ENCODE measurements around the gene ZAR1L. TPM values are rescaled to one million over a fixed set of nuclear protein-coding genes. Genes with fewer than 3 reads are reported as not detected.
A peak's percentile ranks its signal among the peaks of the same experiment; 100 is the strongest.

ZAR1L gene
- total and polyA plus RNA-seq, 9 of the 15 experiments (the other 6 are each of a cell fraction or from before 2014, with no cell fraction given), result not detected

DNA sequence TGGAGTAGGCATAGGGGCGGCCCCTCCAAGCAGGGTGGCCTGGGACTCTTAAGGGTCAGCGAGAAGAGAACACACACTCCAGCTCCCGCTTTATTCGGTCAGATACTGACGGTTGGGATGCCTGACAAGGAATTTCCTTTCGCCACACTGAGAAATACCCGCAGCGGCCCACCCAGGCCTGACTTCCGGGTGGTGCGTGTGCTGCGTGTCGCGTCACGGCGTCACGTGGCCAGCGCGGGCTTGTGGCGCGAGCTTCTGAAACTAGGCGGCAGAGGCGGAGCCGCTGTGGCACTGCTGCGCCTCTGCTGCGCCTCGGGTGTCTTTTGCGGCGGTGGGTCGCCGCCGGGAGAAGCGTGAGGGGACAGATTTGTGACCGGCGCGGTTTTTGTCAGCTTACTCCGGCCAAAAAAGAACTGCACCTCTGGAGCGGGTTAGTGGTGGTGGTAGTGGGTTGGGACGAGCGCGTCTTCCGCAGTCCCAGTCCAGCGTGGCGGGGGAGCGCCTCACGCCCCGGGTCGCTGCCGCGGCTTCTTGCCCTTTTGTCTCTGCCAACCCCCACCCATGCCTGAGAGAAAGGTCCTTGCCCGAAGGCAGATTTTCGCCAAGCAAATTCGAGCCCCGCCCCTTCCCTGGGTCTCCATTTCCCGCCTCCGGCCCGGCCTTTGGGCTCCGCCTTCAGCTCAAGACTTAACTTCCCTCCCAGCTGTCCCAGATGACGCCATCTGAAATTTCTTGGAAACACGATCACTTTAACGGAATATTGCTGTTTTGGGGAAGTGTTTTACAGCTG lies at the start of gene ZAR1L, which contains the start of gene BRCA2 (continued):
- TF ChIP-seq, protein P1, sequence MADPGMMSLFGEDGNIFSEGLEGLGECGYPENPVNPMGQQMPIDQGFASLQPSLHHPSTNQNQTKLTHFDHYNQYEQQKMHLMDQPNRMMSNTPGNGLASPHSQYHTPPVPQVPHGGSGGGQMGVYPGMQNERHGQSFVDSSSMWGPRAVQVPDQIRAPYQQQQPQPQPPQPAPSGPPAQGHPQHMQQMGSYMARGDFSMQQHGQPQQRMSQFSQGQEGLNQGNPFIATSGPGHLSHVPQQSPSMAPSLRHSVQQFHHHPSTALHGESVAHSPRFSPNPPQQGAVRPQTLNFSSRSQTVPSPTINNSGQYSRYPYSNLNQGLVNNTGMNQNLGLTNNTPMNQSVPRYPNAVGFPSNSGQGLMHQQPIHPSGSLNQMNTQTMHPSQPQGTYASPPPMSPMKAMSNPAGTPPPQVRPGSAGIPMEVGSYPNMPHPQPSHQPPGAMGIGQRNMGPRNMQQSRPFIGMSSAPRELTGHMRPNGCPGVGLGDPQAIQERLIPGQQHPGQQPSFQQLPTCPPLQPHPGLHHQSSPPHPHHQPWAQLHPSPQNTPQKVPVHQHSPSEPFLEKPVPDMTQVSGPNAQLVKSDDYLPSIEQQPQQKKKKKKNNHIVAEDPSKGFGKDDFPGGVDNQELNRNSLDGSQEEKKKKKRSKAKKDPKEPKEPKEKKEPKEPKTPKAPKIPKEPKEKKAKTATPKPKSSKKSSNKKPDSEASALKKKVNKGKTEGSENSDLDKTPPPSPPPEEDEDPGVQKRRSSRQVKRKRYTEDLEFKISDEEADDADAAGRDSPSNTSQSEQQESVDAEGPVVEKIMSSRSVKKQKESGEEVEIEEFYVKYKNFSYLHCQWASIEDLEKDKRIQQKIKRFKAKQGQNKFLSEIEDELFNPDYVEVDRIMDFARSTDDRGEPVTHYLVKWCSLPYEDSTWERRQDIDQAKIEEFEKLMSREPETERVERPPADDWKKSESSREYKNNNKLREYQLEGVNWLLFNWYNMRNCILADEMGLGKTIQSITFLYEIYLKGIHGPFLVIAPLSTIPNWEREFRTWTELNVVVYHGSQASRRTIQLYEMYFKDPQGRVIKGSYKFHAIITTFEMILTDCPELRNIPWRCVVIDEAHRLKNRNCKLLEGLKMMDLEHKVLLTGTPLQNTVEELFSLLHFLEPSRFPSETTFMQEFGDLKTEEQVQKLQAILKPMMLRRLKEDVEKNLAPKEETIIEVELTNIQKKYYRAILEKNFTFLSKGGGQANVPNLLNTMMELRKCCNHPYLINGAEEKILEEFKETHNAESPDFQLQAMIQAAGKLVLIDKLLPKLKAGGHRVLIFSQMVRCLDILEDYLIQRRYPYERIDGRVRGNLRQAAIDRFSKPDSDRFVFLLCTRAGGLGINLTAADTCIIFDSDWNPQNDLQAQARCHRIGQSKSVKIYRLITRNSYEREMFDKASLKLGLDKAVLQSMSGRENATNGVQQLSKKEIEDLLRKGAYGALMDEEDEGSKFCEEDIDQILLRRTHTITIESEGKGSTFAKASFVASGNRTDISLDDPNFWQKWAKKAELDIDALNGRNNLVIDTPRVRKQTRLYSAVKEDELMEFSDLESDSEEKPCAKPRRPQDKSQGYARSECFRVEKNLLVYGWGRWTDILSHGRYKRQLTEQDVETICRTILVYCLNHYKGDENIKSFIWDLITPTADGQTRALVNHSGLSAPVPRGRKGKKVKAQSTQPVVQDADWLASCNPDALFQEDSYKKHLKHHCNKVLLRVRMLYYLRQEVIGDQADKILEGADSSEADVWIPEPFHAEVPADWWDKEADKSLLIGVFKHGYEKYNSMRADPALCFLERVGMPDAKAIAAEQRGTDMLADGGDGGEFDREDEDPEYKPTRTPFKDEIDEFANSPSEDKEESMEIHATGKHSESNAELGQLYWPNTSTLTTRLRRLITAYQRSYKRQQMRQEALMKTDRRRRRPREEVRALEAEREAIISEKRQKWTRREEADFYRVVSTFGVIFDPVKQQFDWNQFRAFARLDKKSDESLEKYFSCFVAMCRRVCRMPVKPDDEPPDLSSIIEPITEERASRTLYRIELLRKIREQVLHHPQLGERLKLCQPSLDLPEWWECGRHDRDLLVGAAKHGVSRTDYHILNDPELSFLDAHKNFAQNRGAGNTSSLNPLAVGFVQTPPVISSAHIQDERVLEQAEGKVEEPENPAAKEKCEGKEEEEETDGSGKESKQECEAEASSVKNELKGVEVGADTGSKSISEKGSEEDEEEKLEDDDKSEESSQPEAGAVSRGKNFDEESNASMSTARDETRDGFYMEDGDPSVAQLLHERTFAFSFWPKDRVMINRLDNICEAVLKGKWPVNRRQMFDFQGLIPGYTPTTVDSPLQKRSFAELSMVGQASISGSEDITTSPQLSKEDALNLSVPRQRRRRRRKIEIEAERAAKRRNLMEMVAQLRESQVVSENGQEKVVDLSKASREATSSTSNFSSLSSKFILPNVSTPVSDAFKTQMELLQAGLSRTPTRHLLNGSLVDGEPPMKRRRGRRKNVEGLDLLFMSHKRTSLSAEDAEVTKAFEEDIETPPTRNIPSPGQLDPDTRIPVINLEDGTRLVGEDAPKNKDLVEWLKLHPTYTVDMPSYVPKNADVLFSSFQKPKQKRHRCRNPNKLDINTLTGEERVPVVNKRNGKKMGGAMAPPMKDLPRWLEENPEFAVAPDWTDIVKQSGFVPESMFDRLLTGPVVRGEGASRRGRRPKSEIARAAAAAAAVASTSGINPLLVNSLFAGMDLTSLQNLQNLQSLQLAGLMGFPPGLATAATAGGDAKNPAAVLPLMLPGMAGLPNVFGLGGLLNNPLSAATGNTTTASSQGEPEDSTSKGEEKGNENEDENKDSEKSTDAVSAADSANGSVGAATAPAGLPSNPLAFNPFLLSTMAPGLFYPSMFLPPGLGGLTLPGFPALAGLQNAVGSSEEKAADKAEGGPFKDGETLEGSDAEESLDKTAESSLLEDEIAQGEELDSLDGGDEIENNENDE (IDR thresholded peaks at IDR 0.05; ENCODE audit: low read depth, low read length), result no peak
- TF ChIP-seq PCBP2 (IDR thresholded peaks at IDR 0.05; ENCODE audit: low read depth, low read length, poor library complexity, severe bottlenecking), result no peak
- no peak for TF ChIP-seq SMARCA5 (IDR thresholded peaks at IDR 0.05)
- no peak for TF ChIP-seq COPS2 (conservative IDR thresholded peaks at IDR 0.05)
- no peak for TF ChIP-seq ZNF696 (CRISPR knock-in tag; conservative IDR thresholded peaks at IDR 0.05)
- no peak for TF ChIP-seq KDM2B (CRISPR knock-in tag; IDR thresholded peaks at IDR 0.05)
- no peak for TF ChIP-seq PHB (CRISPR knock-in tag; IDR thresholded peaks at IDR 0.05)
- TF ChIP-seq, protein P2, sequence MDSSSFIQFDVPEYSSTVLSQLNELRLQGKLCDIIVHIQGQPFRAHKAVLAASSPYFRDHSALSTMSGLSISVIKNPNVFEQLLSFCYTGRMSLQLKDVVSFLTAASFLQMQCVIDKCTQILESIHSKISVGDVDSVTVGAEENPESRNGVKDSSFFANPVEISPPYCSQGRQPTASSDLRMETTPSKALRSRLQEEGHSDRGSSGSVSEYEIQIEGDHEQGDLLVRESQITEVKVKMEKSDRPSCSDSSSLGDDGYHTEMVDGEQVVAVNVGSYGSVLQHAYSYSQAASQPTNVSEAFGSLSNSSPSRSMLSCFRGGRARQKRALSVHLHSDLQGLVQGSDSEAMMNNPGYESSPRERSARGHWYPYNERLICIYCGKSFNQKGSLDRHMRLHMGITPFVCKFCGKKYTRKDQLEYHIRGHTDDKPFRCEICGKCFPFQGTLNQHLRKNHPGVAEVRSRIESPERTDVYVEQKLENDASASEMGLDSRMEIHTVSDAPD (CRISPR knock-in tag; IDR thresholded peaks at IDR 0.05), result no peak
- TF ChIP-seq ZNF347 (CRISPR knock-in tag; IDR thresholded peaks at IDR 0.05; ENCODE audit: low read depth), result no peak
- no peak for TF ChIP-seq ZBTB7A (IDR thresholded peaks at IDR 0.05; ENCODE audit: borderline replicate concordance, control insufficient read depth, low read depth, low read length)
- TF ChIP-seq, protein P3, sequence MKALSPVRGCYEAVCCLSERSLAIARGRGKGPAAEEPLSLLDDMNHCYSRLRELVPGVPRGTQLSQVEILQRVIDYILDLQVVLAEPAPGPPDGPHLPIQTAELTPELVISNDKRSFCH (CRISPR knock-in tag; IDR thresholded peaks at IDR 0.05), result no peak
- TF ChIP-seq, protein P3 (tag; IDR thresholded peaks at IDR 0.05), result peak; percentile 41; the same call in 1 of the 2 replicates
- no peak for TF ChIP-seq FOXK1 (CRISPR knock-in tag; IDR thresholded peaks at IDR 0.05; ENCODE audit: borderline replicate concordance)
- TF ChIP-seq, protein P4, sequence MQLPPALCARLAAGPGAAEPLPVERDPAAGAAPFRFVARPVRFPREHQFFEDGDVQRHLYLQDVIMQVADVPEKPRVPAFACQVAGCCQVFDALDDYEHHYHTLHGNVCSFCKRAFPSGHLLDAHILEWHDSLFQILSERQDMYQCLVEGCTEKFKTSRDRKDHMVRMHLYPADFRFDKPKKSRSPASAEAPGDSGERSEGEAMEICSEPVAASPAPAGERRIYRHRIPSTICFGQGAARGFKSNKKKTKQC (CRISPR knock-in tag; IDR thresholded peaks at IDR 0.05), result no peak; the same call in 1 of the 2 replicates

All from K562 (cell line).